HL-60/S4 treated with retinoic acid at 250 ng/mL for 4 days and 3 days (cell line): ENCODE measurements around the gene CCM2.
"Not testable (repeated sequence)": the region's sequence is repeated elsewhere in the genome, so short reads cannot be mapped to it uniquely, and the experiment has no call there.

ENCODE experiments used
- in situ Hi-C: fragments of 300-500 bp; cut with MboI; formaldehyde crosslinking; loops from 2 replicates; pipeline ENCODE4 v1.7.0; 2022; ENCODE audit warnings: low sequenced_read_pairs

Gene CCM2

DNA sequence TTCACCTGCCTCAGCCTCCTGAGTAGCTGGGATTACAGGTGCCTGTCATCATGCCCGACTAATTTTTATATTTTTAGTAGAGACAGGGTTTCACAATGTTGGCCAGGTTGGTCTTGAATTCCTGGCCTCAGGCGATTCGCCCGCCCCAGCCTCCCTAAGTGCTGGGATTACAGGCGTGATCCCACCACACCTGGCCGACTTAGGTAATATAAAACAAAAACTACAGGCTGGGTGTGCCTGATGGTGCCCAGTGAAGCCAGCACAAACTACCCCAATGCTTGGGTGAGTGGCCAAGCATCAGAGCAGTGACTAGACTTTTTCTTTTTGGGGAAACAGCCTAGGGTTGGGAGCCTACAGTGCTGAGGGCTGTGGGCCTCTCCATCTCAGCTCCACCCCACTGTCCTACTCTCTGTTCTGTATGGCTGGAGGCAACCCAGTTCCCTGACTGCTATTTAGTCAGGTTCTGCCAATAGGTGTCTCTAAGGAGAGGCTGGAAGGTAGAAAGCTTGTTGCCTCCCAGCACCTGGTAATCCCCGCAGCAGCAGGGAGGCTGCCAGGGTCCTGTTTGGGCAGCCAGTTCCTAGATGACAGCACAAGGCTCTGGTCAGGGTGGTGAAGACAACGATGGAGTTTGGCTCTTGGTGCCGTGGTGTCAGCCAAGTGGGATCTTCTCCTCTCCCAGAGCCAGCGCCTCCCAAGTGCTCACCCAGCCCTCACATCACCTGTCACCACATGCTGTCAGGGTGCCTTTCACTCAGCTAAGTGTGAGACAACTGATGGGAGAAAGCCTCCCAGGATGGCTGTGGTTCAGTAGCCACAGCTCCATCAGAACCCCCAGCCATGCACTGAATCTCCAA is 99.2 kb downstream of the CCM2 start:
- in situ Hi-C loops: no loop called here

DNA sequence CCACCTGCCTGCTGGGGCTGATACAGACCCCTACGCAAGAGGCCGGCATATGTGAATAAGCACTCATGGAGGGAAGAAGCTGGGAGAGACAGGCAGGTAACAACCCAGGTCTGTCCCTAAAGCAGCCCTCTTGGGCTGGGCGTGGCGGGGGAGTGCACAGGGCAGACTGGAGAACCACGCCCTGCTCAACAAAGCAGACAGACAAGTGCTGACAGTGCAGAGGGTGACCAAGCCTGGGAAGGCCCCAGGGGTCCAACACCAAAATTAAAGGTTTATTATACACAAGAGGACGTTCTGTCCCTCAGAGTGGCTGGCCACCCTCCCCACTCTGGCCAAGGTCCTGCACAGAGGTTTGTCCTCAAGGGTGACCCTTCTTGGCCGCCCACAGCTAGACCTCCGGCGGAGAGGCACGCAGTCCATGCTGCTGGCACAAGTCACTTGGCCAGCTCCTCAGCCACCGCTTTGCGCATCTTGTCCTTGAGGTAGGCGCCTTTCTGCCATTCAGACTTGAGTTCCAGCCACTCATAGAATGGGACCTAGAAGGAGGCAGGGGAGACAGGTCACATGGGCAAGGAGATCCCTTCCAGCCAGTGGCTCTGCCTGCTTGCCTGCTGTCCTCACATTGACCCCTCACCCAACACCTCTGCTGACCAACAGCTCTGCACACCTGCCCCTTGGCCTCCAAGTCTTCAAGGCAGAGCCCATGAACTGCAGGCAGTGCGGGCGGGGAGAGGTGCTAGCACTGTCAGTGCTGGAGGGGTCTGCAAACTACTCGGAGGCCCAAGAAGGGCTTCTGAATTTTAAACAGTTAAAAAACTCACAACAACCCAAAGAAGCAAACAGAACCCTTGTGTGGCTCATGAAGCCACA is 100.1 kb downstream of the CCM2 start:
- in situ Hi-C loops: no loop called here

DNA sequence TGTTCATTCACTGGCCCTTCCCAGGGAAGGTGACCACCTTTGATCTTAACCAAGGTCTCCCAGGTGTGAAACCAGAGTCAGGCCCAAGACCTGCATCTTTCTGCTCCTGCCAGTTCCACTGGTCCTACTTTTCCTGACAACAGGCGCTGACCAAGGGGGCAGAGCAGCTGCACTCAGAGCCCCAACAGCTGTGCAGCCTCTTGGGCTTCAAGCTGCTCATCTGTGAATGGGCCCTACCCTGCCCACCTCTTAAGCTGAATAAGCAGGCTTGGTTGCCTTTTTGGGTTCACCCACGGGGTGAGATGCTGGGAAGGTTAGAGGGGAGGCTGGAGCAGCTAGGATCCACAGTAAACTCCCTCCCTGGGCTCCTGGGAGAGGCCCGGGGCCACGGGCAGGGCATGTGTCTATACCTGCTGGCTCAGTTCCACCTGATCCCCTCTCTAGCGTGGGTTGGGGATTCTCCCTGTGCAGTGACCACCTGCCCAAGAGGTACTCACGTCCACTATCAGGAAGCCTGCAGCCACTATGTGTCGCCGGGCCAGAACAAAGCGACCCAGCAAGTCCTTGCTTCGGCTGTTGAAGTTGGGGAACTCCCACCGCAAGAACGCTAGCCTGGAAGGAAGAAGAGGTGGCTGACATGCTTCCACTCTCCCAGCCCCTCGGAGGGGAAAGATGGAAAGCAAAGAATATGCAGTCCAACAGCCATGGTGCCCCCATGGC is 100.9 kb downstream of the CCM2 start:
- in situ Hi-C loops: no loop called here

DNA sequence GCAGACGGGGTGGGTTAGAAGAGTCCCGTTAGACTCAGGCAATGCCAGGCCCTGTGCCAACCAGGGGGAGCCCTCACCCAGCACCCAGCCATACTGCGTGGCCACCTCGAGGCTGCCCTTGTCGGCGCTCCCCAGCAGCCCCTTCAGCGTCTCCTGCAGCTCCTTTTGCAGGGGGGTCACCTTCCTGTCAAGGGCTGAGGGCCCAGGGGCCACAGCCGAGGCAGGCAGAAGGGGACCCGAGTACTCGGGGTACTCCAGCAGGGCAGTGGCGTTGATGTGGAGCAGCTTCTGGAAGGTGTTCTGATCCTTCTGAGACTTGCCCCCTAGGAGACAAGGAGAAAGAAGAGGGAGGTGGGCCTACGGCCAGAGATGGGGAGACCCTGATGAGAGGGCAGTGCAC is 101.7 kb downstream of the CCM2 start:
- in situ Hi-C loops: no loop called here

DNA sequence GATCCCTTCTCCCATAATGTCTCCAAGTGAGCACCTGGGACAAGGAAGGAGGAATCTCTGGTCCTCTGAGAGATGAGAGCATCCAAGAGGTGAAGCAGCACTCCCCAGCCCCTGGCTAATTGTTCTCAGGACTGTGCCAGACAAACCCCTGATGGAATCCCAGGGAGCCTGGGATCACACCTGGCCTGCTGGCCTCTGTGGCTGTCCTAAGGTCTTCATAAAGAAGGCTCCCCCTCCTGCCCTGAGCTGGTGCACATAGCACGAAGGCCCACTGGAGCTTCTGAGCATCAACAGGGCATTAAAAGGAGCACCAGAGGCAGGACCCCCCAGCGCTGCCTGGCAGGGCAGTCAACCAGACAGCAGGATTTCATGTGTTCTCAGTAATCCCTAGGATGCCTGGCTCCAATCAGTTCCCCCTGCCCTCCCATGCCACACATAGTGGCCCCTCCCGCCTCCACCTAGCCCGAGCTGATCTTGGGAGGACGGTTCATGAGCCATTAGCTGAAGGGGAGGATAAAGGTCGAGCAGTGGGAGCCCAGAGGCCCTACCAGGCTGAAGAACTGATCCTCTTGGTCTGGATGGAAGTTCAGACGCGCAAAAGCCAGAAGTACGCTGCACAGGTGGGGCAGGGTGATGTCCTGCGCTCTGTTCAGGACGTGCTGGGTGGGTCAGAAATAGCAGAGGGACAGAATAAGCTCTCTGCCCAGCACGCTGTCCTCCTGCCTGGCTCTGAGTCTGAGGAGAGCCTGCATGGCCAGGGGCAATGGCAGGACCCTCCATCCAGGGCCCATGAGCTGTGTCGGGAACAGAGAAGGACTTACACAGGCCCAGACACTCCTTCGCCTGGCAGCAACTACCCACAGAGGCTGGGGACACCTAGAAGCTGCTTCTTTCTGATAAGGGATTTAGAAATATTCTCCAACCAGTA is 103.0 kb downstream of the CCM2 start:
- in situ Hi-C loops: no loop called here

DNA sequence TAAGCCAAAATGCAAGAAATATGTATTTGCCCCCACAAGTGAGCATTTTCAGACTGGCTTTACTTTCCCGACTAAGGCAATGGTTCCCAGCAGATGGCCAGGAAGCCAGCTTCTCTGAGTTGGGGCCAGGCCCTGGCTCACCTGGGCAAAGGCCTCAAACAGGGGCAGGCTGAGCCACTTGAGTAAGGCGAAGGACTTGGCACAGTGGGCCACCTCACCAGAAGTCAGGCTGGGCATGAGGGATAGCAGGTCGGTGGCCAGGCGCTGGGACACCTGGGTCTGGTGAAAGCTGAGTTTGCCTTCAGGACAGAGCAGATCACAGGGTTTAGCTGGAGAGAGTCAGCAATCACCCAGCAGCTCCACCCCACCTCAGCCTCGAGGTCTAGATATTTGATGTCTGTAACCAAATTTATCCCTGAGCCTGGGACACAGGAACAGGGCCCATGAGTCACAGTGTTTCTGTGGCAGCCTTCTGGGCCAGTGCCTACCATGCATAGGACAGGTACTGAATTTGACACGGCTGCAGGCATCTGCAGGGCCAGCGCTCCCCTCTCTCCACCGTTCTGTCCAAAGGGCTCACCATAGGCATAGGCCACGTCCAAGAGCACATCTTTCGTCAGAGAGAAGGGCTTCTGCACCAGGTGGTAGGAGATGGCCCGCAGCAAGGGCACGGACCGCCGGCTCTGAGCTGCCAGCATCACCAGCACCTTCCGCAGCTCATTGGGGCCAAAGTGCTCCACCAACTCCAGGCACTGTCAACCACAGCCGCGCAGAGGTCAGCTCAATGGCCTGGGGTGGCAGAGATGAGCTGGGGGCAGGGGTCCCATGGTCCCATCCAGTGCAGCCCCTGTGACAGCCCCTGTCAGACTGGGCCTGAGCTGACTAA is 104.2 kb downstream of the CCM2 start:
- in situ Hi-C loops: no loop called here

DNA sequence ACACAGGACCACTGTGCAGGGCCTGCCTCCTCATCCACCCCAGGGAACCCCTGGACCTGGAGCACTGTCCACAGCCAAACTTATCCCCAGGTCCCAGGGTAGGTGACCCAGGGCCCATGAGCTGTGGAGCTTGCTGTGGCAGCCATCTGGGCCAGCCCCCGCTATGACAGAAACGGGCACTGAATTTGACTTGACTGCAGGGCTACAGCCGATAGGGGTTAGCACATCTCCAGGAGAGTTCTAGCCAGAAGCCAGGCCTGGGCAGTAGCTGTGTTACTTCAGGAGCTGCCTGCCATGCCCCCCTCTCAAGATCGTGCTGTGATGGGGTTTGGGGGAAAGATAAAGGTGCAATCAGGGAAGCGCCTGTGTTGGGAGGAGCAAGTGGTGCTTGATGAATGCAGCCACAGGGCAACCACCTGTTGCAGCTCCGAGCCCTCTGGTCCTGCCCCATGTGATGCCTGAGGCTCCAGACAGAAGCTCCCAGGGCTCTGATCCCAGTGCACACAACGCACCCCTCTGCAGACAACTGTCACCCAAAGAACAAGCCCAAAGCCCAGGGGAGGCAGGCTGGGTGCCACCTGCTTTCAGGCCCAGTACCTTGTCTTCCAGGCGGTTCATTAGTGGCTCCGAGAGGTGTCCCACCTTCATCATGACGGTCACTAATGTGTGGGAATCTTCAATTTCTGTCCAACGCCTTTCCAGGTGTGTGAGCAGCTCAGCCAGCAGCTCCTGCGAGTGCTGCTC is 105.0 kb downstream of the CCM2 start:
- in situ Hi-C loops: no loop called here

DNA sequence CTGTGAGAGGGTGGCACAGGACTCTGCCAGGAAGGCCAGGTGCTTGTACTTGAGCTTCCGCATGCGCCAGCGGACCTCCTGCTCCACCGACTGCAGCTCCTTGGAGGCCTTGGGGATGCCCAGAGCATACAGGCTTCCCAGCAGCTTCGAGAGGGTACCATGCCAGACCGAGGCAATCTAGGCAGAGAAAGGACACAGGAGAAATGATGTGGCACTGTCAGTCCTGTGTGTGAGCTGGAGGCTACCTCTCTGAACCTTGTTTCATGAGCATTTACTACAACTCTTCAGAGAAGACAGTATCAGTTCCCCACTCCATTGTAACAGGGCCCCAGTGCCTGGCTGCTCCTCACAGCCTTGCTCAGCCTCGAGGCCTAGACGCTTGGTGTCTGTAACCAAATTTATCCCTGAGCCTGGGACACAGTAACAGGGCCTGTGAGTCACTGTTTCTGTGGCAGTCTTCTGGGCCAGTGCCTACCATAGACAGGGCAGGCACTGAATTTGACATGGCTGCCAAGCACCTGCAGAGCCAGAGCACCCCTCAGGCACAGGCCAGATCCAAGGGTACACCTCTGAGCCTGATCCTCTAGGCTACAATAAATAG is 105.7 kb downstream of the CCM2 start:
- in situ Hi-C loops: no loop called here

DNA sequence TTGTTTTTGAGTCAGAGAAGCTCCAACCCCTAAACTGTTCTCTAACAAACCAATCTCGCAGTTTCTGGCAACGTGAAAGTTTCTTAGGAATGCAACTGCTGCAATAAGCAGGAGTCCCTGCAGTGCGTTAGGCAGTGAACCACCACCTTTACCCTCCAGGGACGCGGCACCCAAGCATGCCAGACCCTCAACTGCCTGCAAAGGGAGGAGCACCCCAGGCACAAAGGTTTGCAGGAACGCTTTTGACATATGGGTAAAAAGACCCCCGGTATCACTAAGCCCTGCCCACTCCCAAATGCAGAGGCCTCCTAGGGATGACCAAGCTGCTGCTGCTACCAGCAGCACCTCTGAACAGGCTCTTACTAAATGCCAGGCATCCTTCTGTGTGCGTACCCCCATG is 106.8 kb downstream of the CCM2 start:
- in situ Hi-C loops: no loop called here

DNA sequence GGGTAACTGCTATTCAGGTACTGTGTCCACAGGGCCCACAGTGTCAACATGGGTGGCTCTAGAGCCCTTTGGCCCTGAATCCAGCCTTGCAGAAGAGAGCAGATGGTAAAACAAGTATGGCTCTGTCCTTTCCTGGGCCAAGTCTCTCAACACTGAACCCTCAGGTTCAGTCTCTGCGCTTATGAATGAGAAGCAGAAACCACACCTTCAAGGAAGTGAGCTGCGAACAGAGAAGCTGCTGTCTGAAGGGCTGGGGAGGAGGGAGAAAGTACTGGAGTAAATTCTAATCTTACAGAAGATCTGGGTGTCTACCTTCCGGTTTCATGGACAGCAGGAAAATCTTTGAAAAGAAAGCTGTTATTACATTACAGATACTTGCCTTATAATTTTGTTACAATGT is 107.4 kb downstream of the CCM2 start:
- in situ Hi-C loops: no loop called here

DNA sequence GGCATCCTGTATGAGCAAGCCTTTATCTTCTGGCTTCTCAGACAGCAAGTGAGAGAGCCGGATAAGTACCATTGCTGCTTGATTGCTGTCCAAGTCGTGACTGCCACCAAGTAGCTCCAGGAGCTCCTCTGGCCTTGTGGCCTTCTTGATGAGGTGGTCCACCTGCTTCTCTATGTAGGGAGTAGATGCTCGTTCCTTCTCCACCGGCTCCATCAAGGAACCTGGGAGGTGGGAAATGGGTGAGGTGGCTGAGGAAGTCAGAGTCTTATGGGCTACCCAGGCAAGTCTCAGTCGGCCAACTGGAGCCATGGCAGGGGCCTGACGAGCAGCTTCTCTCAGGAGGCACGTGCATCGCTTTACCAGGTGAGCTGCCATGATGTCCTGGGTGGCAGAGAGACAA is 108.9 kb downstream of the CCM2 start:
- in situ Hi-C loops: no loop called here

DNA sequence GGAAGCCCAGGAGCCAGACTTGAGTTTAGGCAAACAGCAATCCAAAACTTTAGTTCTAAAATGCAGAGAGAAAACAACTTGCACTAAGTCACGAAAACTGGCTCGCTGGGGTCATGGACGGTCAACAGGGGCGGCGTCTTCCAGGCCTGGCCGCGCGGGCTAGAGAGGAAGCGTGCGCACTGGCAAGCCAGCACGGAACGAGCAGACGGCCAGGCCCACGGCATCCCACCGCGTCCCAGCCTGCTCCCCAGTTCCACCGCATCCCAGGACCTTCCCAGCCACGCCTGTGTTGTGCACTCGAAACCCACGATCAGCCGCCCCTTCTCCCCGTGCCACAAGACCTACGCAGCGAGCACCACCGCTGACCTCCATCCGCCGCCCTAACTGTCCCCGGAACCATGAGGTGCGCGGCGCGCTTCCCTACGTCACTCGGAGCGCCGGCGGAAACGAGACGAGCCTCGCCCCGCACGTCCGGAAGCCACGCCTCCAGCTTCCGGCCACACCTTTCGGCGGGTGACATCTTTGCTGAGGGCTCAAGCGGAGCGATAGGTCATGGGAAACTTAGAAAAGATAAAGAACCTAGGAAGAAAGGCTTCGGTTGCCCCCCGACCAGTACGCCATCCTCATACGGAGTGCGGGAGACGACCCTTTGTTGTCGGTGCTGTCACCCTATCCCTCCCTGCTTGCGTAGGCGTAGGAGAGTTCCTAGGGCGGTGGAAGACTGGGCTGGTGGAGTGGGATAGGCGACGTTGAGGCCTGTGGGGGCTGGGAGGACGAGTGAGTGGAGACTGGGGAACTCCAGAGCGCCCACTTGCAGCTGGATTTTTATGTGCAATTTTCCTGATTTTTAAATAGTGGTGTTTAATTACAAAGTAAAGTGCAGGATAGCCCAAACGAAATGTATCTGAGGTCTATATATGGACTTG is 111.6 kb downstream of the CCM2 start, which contains the start of gene TBRG4:
TBRG4 (minus strand) TSS at position 400 of the 926 bp plus-strand sequence. CDS start 2,460 bp downstream, outside the sequence.
- in situ Hi-C loops: no loop called here

DNA sequence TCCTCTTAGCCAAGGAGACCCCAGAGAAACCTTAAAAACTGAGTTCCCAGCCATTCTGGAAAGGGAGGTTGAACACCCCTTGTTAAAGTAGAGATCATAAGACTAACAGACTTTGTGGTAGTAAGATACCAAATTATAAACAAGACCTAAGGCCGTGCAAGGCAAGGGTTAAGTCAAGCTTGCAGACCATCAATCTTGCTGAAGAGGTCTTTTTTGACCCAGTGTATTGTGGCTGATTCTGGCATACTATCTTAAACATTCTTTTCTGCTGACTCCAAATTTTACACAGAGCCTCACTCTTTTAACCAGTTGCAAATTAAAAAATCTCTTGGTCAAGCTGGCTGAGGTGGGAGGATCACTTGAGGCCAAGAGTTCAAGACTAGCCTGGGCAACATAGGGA is 112.6 kb downstream of the CCM2 start:
- in situ Hi-C loops: no loop called here

DNA sequence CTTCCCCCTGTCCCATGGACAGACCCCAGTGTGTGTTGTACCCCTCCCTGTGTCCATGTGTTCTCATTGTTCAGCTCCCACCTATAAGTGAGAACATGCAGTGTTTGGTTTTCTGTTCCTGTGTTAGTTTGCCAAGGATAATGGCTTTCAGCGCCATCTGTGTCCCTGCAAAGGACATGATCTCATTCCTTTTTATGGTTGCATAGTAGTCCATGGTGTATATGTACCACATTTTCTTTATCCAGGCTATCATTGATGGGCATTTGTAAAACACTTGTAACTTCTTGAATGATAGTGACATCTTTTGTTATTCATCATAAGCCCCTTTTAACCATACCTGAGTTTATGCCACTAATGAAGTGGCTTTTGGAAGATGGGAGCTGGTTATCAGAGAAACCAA is 114.3 kb downstream of the CCM2 start:
- in situ Hi-C loops: not testable (repeated sequence)

DNA sequence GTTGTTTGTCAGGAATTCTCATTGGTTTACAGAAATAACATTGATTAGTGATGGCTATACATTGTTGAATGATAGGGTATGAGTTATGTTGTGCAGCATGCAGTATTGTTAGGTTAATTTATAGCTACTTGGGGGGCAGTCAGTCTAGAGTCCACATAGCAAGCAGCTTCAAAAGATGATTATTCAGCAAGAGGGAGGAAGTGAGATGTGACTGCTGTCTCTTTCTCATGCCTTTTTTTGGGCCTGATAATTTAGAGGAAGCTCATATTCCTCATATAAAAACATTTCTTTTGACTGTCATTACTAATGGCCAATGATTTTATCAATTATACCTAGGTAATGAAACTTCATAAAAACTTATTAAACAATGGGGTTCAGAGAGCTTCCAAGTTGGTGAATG is 114.9 kb downstream of the CCM2 start:
- in situ Hi-C loops: no loop called here

DNA sequence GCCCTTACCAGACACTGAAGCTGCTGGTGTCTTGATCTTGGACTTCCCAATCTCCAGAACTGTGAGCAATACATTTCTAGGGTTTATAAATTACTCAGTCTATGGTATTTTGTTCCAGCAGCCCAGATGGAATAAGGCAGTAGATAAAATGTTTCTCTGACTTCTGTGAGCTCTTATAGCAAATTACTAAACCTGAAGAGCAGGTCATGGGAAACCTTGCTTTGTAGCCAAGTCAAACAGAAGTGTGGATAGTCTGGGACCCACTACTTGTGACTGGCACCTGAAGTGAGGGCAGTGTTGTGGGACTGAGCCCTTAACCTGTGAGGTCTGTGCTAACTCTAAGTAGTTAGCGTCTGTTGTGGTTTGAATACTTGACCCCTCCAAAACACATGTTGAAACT is 116.0 kb downstream of the CCM2 start:
- in situ Hi-C loops: no loop called here

DNA sequence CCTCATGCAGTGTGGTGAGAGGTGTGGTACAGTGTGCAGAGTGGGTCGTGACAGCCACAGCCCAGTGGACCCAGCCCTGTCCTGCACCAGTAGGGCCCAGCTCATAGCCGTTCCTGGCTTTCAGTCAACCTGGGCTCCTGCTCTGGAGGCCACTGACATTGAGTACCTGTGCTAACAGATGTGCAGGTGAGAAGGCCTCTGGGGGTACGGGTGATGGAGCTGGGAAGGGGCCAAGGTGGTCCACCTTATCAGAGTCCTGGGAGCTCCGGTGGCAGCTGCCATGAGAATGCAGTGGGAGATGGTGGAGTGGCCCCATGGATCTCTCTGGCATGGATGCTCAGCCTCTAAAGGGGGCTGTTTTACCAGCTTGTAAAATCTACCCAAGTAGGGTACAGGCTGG is 117.6 kb downstream of the CCM2 start:
- in situ Hi-C loops: no loop called here
